NCI-H1436 treated with DMSO at 0.1 percent for 48 hours (cell line): ENCODE measurements around the gene DDRGK1.
"Not testable (repeated sequence)": the region's sequence is repeated elsewhere in the genome, so short reads cannot be mapped to it uniquely, and the experiment has no call there.

ENCODE experiments used
- DNase-seq: peaks from one replicate; lab custom pipeline; 2025; lab: John Stamatoyannopoulos, UW

The DDRGK1 gene

DNA sequence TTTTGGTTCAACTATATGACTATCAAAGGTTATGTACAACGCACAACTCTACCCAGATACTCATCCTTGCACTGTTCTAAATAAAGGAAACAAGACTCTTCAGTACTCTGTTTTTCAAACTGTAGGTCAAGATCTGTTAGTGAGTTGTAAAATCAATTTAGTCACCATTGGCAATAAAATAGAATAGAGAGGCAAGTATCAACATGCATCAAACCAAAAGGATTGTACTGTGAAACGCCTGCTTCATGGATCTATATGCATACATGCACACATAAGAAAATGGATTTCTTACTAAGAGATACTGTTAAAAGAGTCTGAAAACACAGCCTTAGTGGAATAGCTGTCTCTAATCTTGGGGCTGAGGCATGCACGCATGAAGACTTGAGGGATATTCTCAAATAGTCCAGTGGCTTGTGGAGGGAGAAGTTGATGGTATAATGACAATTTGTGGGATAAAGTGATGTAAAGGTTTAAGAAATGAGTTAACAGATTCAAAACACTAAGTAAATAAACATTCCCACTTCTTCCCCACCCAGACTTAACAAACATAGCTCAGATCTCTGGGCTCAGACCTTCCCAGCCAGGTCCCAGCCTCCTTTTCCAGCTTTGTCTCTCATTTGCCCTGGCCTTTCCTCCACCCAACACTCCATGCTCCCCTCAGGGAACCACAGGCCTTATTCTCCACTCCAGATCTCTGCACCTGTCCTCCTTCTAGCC is 20.4 kb downstream of the DDRGK1 start:
- DNase-seq = no peak

GRCh38 chr20:3182429-3182828 is 22.1 kb downstream of the DDRGK1 start:
- not testable (repeated sequence) for DNase-seq

- DNase-seq = no peak
Observed at GRCh38 chr20:3181270-3181669, 23.2 kb downstream of the DDRGK1 start.

GRCh38 chr20:3180319-3180718 is 24.2 kb downstream of the DDRGK1 start:
- no peak for DNase-seq

DNA sequence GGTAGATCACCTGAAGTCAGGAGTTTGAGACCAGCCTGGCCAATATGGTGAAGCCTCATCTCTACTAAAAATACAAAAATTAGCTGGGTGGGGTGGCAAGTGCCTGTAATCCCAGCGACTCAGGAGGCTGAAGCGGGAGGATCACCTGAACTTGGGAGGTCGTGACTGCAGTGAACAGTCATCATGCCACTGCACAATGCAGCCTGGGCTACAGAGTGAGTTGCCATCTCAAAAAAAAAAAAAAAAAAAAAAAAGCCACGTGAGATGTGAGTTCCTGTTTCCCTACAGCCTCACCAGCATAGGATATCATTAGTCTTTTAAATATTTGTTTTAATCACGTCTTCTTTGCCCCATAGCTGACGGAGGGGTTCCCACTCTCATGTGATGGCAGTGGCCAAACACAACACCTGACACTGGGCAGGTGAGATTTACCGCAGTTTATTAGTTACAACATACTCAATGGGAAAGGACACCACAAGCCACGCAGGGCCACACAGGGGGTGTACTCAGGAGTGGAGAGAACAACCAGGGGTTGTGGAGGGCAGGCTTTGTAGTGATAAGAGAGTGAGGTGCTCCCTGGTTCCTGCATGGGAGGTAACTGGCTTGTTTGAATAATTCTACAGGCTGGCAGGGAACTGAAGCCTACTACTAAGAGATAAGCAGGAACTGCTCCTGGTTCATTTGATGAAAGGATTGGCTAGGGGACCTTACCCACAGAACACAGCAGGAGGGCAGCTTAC is 26.6 kb downstream of the DDRGK1 start:
- no peak for DNase-seq

- DNase-seq = no peak
Observed at GRCh38 chr20:3175270-3175669, 29.2 kb downstream of the DDRGK1 start.

GRCh38 chr20:3174442-3175261 is 29.8 kb downstream of the DDRGK1 start:
- no peak for DNase-seq

DNA sequence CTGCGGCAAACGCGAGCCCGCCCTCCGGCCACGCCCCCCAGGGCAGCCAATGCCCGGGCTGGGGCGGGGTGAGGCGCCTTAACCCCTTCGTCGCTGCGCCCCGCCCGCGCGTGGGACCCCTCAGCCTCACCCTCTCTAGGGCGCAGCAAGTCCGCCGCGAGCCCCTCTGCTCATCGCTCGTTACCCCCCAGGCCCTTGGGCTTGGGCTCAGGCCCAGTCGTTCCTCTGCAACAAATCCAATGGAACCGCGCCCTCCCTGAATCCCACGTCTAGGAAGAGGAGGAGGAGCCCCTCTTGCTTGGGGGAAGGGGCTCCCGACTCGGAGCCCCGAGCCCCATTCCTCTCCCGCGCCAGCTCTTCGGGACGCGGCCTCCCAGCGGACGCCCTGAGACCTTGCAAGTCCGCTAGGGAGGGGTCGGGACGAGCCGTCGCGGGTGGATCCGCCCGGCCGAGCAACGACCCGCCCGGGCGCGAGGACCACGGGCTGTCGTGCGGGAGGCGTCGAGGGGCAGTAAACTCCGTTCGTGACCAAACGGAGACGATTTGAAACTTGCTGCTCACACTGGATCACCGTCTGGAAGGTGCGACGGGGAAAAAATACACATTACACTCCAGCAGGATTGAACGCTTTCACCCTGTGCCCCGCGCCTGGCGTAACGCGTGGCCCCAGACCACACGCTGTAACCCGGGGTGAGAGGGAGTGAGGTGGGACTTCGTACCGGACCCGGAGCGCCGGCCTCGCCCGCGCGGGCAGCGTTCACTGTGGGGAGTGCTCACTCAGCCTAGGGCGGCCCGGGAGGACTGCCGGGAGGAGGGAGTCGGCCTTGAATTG is 30.7 kb downstream of the DDRGK1 start:
- no peak for DNase-seq

DNA sequence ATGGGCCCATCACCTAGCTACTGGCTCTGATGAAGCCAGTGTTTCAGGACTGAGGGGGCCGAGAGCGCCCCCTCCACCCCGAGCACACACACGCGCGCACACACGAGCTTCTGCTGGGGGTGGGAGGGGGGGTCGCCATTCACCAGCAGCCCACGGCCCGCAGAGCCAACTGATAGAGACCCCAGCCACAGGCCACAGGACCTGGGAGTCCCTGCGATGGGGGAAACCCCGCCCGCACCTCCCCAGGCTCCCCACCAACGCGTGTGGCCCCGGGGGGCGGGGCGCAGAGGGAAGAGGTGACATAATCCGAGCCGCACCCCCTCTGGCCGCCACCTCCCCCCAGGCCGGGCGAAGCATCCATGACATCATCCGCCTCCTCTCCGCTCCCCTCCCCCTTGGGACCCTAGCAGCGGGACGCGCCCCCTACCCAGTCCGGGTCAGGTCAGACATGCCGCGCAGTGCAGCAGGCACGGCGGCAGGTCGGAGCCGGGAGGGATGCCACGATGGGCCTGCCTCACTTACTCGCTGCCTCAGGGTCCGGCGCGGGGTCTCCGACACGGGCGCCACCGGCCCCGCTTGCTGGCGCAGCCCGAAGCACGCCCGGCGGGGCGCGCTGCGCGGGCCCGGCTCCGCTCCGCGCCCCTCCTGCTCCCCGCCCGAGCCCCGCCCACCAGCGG is 31.4 kb downstream of the DDRGK1 start, which contains the start of gene LZTS3:
LZTS3 (minus strand) TSS at position 617 of the 677 bp plus-strand sequence. CDS start 6,386 bp downstream, outside the sequence.
- DNase-seq = peak; percentile 13

- no peak for DNase-seq
Observed at GRCh38 chr20:3172126-3172932, 32.2 kb downstream of the DDRGK1 start.

- DNase-seq = no peak
Observed at GRCh38 chr20:3171391-3172125, 32.9 kb downstream of the DDRGK1 start.

DNA sequence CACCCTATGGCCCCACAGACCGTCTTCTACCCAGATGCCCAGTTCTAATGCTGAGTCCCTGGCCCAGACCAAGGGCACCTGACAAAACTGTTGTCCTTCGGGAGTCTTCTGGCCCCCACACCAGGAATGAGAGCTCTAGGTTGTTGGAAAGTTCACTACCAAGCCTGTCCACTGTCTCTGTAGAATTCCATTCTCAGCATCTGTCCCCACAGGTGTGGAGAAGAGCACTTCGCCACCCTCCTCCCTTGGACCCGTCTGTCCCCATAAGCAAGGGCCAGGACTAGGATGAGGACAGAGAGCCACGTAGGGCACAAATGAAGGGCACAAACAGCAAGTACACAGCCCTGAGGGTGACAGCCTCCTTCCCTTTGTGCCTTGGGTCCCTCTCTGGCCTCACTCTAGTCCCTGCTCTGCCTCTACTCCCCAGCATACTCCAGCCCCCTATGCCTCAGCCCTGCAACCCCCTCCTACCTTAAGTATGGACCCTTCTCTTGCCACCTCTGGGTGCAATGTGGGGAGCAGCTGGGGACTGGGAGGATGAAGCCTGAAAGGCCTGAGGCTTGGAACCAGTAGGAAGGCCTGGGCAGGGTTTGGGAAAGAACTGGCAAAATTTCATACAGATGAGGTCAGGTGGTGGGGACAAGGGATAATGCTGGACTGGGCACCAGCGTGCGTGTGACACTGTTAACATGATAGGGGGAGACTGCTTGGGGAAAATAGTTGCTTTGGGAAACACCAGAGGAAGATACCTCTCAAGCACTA is 35.5 kb downstream of the DDRGK1 start:
- DNase-seq = no peak

- DNase-seq = no peak
Observed at GRCh38 chr20:3168079-3168828, 36.2 kb downstream of the DDRGK1 start.

DNA sequence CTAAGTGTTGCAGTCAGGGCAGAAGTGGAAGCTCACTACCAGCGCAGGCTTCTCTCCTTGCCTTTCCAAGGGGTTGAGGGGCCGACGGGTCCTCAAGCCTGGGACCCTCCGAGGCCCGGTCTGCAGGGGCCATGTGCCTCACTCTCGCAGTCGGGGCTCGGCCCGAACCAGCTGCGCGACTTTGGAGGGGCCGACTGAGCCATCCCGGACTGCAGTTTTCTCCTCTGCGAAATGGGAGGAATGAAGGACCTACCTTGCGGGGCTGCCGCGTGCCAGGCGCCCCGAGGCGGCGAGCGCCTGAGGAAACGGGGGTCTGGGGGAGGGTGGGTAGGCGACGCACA is 36.8 kb downstream of the DDRGK1 start:
- DNase-seq = no peak

DNA sequence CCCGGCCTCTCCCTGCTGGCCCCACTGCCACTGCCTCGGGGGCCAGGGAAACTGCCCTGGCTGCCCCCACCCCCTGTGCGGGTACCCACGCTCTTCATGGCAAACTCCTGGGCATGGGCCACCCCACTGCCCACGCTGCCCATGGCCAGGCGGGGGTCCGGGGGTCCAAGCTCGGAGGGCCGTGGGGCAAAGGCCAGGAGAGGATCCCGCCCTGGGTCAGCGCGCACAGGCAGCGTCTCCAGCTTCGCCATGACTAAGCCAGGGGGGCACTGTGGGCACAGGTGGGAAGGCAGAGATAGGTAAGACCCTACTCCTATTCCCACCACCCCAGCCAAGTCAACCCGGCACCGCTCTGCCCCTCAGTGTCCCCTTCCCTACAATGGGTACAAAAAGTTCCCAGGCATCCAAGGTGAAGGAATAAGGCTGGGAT is 37.6 kb downstream of the DDRGK1 start:
- no peak for DNase-seq

- no peak for DNase-seq
Observed at GRCh38 chr20:3166338-3166912, 38.1 kb downstream of the DDRGK1 start.

- no peak for DNase-seq
Observed at GRCh38 chr20:3165473-3166337, 38.8 kb downstream of the DDRGK1 start.
